Effector CD8-positive, alpha-beta T cell (primary cell): Measurements from ENCODE around the gene VGLL3.
"Not testable (repeated sequence)": the region's sequence is repeated elsewhere in the genome, so short reads cannot be mapped to it uniquely, and the experiment has no call there.

Experiments used
- DNase-seq: peaks from one replicate; lab custom pipeline; 2025; lab: John Stamatoyannopoulos, UW
- total RNA-seq, 4 experiments: gene quantifications; one replicate each; lab custom pipeline; 2026; lab: John Stamatoyannopoulos, UW

VGLL3 gene
- total RNA-seq: 0 to 1.3 (median 0.18) reads per million in 4 experiments

GRCh38 chr3:86990734-86991481 is at the start of gene VGLL3:
Gene VGLL3 (minus strand): TSS chr3:86991149. CDS start chr3:86990743, 406 bp downstream.
- DNase-seq: no peak

DNA sequence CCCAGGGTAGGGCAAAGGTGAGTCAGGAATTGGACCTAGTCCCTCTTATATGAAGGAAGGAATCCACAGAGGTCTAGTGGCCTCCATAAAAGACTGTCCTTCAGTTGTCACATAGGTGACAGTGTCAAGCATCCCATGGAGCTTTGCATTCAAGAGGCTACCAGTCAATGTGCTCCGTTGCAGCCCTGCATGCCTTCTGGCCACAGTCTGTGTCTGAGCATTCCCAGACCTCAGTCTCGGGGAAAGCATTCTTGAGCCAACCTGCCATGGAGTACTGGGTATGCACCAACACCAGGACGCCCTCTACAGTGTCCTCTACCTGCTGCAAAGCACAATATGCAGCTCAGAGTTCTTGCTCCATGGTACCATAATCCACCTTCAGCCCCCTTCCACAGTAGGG is 46.7 kb upstream of the VGLL3 start:
- DNase-seq: no peak

DNA sequence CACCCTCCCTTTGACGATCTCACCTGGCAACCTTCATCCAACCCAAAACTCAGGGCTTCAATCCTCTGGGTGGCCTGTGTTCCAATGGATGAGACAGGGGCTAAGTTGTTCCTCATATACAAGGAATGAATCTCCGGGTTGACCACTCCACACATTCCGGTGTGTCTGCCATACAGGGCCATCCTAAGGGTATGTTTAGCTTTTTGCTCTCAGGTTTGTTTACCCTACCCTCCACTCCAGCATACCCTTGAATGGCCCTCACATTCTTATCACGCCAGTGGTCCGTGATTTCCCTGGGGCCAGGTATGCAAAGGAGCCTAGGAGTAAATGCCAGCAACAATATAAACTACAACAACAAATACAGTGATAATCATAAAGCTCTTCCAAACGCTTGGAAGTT is 45.7 kb upstream of the VGLL3 start:
- DNase-seq: no peak

DNA sequence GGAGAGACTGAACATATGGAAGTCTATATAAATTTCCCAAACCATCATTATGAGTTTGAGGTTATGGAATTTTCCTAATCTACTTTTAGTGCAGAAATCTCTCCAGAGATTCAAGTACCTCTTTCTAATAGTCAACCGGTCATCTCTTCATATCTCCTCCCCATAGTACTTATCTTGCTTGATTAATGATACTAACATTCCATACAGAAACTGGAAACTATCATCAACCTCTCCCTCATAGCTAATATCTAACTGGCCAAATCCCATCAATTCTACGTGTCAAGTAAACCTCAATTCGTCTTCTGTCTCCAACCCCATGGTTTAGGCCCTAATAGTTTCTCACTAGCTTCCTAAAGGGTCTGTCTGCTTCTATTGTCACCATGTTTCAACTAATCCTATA is 44.4 kb upstream of the VGLL3 start:
- DNase-seq: no peak

DNA sequence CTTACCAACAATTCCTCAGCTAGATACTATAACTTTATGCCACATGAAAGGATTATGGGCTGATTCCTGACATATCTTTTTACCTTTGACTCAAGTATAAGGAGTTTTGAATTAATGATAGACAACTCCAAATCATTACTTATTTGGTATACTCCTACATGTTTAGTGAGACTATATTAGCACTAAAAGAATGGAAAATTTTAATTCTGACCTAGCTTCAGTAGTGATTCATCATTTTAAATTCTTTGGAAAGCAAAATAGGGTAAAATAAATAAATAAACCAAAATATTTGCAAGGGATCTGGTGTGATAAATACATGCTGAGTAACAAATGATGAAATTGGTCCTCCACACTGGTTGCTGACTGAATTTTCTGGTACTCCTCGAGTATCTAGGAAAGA is 42.3 kb upstream of the VGLL3 start:
- no peak for DNase-seq

DNA sequence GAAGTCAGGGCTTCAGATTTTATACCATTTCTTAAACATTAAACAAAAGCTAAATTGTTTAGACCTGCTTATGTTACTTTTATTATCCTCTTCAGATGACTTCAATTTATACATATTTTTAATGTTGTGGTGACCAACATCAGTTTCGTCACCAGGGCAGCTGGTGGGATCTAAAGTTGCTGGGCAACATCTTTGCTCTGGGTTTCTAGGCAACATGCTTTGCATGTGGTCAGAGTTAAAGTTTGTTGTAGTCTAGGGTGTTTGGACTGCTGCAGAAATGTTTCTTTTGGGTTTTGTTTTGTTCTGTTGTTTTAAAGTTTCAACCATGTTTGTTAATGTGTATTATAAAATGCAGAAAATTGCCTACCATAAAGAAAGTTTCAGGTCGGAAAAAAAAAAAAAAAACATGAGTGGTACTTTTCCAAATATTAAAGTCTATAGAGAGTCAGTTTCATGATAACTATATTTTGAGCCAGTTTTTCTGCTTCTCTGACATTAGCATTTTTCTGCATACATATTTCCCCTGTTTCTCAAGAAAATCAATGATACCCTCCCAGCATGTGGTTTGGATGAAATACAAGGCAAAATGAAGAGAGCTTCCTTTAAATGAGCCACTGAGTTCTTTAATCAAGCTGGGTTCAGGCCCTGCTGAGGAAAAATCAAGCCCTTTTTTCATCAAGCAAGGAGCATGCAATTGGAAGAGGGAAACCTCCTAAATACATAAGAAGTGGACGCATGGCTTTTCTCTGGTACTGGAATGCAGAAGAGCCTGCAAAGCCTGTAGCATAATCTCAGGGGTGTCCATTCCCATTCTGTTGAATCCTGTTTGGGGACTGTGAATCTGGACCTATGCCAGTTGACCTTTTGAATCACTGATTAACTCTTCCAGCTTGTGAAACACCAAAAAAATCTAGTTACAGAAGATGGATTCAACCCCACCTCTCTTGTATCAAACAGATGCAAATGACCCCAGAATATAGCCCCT is 35.0 kb upstream of the VGLL3 start:
- no peak for DNase-seq

GRCh38 chr3:87017370-87017769 is 26.4 kb upstream of the VGLL3 start:
- not testable (repeated sequence) for DNase-seq

DNA sequence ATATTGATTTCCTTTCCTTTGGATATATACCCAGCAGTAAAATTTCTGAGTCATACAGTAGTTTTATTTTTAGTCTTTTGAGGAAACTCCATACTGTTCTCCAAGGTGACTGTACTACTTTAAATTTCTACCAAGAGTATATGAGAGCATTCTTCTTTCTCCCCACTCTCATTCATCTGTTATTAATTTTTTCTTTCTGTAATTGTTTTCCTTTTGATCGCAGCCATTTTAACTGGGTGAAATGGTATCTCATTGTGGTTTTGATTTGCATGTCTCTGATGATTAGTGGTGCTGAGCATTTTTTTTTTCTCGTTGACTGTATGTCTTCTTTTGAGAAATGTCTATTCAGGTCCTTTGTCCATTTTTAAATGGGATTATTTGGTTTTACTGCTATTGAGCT is 18.3 kb upstream of the VGLL3 start:
- DNase-seq: no peak

- no peak for DNase-seq
Measured at GRCh38 chr3:87006844-87007439, 16.0 kb upstream of the VGLL3 start.

GRCh38 chr3:87004883-87005282 is 13.9 kb upstream of the VGLL3 start:
- DNase-seq: no peak

- no peak for DNase-seq
Measured at GRCh38 chr3:87002346-87002745, 11.4 kb upstream of the VGLL3 start.

- DNase-seq: no peak
Measured at GRCh38 chr3:87001473-87002098, 10.6 kb upstream of the VGLL3 start.

DNA sequence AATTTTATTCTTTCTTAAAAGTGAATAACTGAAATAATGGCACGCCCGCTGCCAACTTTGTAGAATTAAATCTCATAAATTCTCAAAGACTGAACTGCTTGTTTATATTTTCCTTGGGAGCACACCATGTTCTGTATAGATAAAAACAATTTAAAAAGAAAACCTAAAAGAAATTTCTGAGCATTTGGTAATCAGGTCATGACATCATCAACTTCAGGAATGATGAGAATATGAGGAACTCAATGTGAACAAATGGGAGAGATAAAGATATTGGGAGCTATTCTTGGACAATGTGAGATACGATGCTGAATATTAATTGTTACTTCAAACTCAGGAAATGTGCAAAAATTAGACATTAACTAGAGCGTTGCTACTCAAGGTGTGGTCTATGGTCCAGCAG is 10.0 kb upstream of the VGLL3 start:
- DNase-seq: no peak

- DNase-seq: no peak
Measured at GRCh38 chr3:86998569-86998968, 7.6 kb upstream of the VGLL3 start.

DNA sequence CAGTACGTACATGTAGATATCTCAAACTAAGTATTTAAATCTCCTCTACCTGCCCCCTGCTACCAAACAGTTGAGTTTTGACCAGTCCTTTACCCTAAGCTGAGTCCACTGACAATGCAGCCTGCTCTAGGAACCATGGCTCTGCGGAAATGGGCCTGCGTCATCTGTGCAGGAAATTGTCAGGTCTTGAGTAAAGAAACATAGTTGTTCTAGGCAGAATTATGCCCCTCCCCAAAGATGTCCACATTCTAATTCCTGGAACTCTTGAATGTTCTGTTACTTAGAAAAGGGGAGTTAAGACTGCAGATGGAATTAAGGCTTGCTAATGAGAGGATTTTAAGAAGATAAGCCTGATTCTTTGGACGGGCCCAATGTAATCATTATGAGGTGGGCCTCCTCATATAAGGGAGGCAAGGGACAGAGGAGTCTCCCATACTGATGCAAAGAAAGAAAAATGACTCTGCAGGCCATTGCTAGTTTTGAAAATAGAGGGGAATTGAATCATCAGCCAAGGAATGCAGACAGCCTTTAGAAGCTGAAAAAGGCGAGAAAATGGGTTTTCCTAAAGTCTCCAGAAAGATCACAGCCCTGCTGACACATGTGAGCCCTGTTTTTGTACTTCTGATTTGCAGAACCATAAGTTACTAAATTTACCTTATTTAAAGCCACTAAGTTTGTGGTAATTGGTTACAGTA is 5.5 kb upstream of the VGLL3 start:
- DNase-seq: no peak

- DNase-seq: no peak
Measured at GRCh38 chr3:86995537-86995936, 4.6 kb upstream of the VGLL3 start.

- DNase-seq: no peak
Measured at GRCh38 chr3:86993704-86994103, 2.8 kb upstream of the VGLL3 start.

GRCh38 chr3:86991840-86992435 is 989 bp upstream of the VGLL3 start:
- no peak for DNase-seq

GRCh38 chr3:86991482-86991815 is 500 bp upstream of the VGLL3 start:
- no peak for DNase-seq

DNA sequence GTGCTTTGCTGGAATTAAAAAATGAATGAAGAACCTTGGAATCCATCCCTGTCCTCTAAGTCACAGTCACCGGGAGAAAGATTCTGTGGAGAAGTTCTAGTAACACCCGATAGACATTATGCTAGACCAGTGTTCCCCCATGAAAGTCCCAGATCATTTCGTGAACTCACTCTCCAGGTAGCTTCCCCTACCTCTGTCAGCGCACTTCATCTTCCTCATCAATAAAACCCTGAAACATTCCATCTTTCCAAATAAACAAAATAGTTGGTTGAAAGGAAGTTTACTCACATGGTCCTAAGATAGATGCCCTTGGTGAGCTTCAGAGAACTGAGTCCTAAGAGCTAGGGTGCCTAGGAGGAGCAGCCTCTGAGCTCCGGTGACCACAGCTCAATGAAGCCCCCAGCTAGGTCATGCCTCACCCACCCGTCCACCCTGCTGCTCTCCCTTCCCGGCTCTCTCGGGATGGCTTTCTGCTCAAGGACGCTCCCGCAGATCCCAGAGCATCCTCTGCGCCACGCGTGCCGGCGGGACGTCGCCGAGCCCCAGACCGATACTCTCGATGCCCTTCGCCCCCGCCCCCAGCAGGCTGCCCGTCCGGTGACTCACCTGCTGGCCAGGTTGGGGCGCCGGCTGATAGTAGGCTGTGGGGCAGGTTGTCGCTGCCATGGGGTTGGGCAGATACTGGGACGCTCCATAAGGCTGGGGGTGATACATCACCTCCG is 776 bp downstream of the VGLL3 start:
- DNase-seq: no peak
